IMR-90 (cell line): ENCODE results near the gene CLSTN1. TPM values are rescaled to one million over a fixed set of nuclear protein-coding genes. Genes with fewer than 3 reads are reported as not detected.

ENCODE experiments used
- ATAC-seq: fragments of 200-7000 bp; cut with Tn5 transposase; 2 replicates; pipeline ENCODE4 v1.9.1; 2020; ENCODE audit warnings: low read depth, mild to moderate bottlenecking, moderate library complexity
- BruUV-seq: library from RNA; stranded (reverse); fragments of 400-500 nt; replicated peaks from 2 replicates; lab custom pipeline; 2021; lab: Mats Ljungman, UMichigan
- CTCF ChIA-PET: fragments of 300-600 bp; formaldehyde crosslinking; extraction: SDS; loops from one replicate; lab custom pipeline; 2021; ENCODE audit warnings: antibody characterized with exemption; lab: Yijun Ruan, JAX
- POLR2A ChIA-PET: fragments of 300-600 bp; sonication (Branson Sonifier 250); formaldehyde crosslinking; loops from one replicate; lab custom pipeline; 2022; ENCODE audit warnings: antibody characterized with exemption; ENCODE audit not compliant: unreplicated experiment; lab: Charles Lee
- DNase-seq: peaks from one replicate; pipeline ENCODE4 v3.0.0; 2013
- H2AFZ ChIP-seq: replicated peaks from 2 replicates; pipeline ENCODE3; 2013; ENCODE audit warnings: low read length, mild to moderate bottlenecking; ENCODE audit not compliant: poor library complexity
- H2AK5ac ChIP-seq: 2 replicates; pipeline ENCODE4 v1.6.1; 2013; ENCODE audit warnings: low read depth, low read length, inconsistent platforms
- H2AK9ac ChIP-seq: replicated peaks from 2 replicates; pipeline ENCODE3; 2013; ENCODE audit warnings: mild to moderate bottlenecking, low read depth, low read length, moderate library complexity; ENCODE audit not compliant: poor library complexity
- H2BK120ac ChIP-seq: 2 replicates; pipeline ENCODE4 v1.6.1; 2013; ENCODE audit warnings: low read depth, low read length, inconsistent platforms
- H2BK15ac ChIP-seq: 3 replicates; pipeline ENCODE4 v1.6.1; 2013; ENCODE audit warnings: low read depth, low read length, inconsistent platforms
- H2BK20ac ChIP-seq: 2 replicates; pipeline ENCODE4 v1.6.1; 2013; ENCODE audit warnings: low read depth, mild to moderate bottlenecking, inconsistent platforms, low read length, moderate library complexity
- H2BK5ac ChIP-seq: 2 replicates; pipeline ENCODE4 v1.6.1; 2013; ENCODE audit warnings: mild to moderate bottlenecking, low read depth, low read length, inconsistent platforms; ENCODE audit not compliant: poor library complexity, severe bottlenecking
- H3K14ac ChIP-seq: replicated peaks from 2 replicates; pipeline ENCODE4 v1.6.1; 2013; ENCODE audit warnings: low read depth, low read length, inconsistent platforms
- H3K18ac ChIP-seq: 2 replicates; pipeline ENCODE4 v1.6.1; 2013; ENCODE audit warnings: low read depth, low read length, control low read depth
- H3K23ac ChIP-seq: 2 replicates; pipeline ENCODE4 v1.6.1; 2013; ENCODE audit warnings: low read depth, low read length, inconsistent platforms
- H3K27ac ChIP-seq: 2 replicates; pipeline ENCODE4 v1.5.1; 2013; ENCODE audit warnings: mild to moderate bottlenecking, control low read depth, low read length; ENCODE audit not compliant: insufficient read depth
- H3K27me3 ChIP-seq: 2 replicates; pipeline ENCODE4 v1.6.1; 2013; ENCODE audit warnings: low read length; ENCODE audit not compliant: control insufficient read depth, insufficient read depth
- H3K36me3 ChIP-seq: 2 replicates; pipeline ENCODE4 v1.6.1; 2013; ENCODE audit warnings: low read length, mixed read lengths; ENCODE audit not compliant: control insufficient read depth, insufficient read depth
- H3K4ac ChIP-seq: 2 replicates; pipeline ENCODE4 v1.6.1; 2013; ENCODE audit warnings: low read depth, low read length, inconsistent platforms
- H3K4me1 ChIP-seq: 2 replicates; pipeline ENCODE4 v1.6.1; 2013; ENCODE audit warnings: low read length, mixed read lengths; ENCODE audit not compliant: control insufficient read depth, insufficient read depth
- H3K4me2 ChIP-seq: 2 replicates; pipeline ENCODE4 v1.6.1; 2013; ENCODE audit warnings: low read depth, mild to moderate bottlenecking, control low read depth, low read length, moderate library complexity
- H3K4me3 ChIP-seq: 2 replicates; pipeline ENCODE4 v1.5.1; 2013; ENCODE audit warnings: low read depth, mild to moderate bottlenecking, control low read depth, low read length, moderate library complexity; ENCODE audit not compliant: insufficient read depth
- H3K56ac ChIP-seq: 2 replicates; pipeline ENCODE4 v1.6.1; 2013; ENCODE audit warnings: low read length, inconsistent platforms; ENCODE audit not compliant: insufficient read depth; ENCODE audit errors: extremely low read depth
- H3K79me1 ChIP-seq, 2 experiments: 2 replicates each; pipeline ENCODE4 v1.6.1; 2013; ENCODE audit warnings: low read length in 2 of 2, inconsistent platforms in 1 of 2, low read depth in 1 of 2
- H3K9ac ChIP-seq: 2 replicates; pipeline ENCODE4 v1.6.1; 2013; ENCODE audit warnings: low read depth, low read length, control low read depth
- H3K9me1 ChIP-seq: 2 replicates; pipeline ENCODE4 v1.6.1; 2013; ENCODE audit warnings: low read length, inconsistent platforms; ENCODE audit not compliant: insufficient read depth
- H3K9me3 ChIP-seq: 2 replicates; pipeline ENCODE4 v1.6.1; 2013; ENCODE audit warnings: low read length; ENCODE audit not compliant: control insufficient read depth, insufficient read depth
- H4K20me1 ChIP-seq: 2 replicates; pipeline ENCODE4 v1.6.1; 2013; ENCODE audit warnings: low read length, inconsistent platforms; ENCODE audit not compliant: insufficient read depth
- H4K5ac ChIP-seq: 2 replicates; pipeline ENCODE4 v1.6.1; 2013; ENCODE audit warnings: mild to moderate bottlenecking, low read depth, low read length, control low read depth
- H4K8ac ChIP-seq, 2 experiments: 2 replicates each; pipeline ENCODE4 v1.6.1; 2013; ENCODE audit warnings: low read depth in 2 of 2, low read length in 2 of 2, control low read depth in 1 of 2, inconsistent platforms in 1 of 2
- H4K91ac ChIP-seq: 2 replicates; pipeline ENCODE4 v1.6.1; 2013; ENCODE audit warnings: low read depth, low read length, inconsistent platforms; ENCODE audit not compliant: insufficient read depth
- BHLHE40 ChIP-seq: fragments of 150-350 bp; IDR thresholded peaks from 2 replicates; pipeline ENCODE4 v1.6.1; 2016; ENCODE audit warnings: mild to moderate bottlenecking, low read depth, low read length
- CEBPB ChIP-seq: IDR thresholded peaks from 2 replicates; pipeline ENCODE4 v1.6.1; 2012; ENCODE audit warnings: low read depth, low read length, improper control_type of control experiment
- ELK1 ChIP-seq: fragments of 150-350 bp; IDR thresholded peaks from 2 replicates; pipeline ENCODE4 v1.6.1; 2016; ENCODE audit warnings: low read depth, mild to moderate bottlenecking, low read length, moderate library complexity, borderline replicate concordance
- FOS ChIP-seq: fragments of 150-350 bp; IDR thresholded peaks from 2 replicates; pipeline ENCODE4 v1.6.1; 2016; ENCODE audit warnings: low read depth, low read length
- MAFK ChIP-seq: IDR thresholded peaks from 2 replicates; pipeline ENCODE4 v1.6.1; 2012; ENCODE audit warnings: low read depth, low read length, improper control_type of control experiment
- MAZ ChIP-seq: IDR thresholded peaks from 2 replicates; pipeline ENCODE4 v1.6.1; 2012; ENCODE audit warnings: low read depth, mild to moderate bottlenecking, low read length, improper control_type of control experiment, moderate library complexity, borderline replicate concordance
- MXI1 ChIP-seq: IDR thresholded peaks from 2 replicates; pipeline ENCODE4 v1.6.1; 2012; ENCODE audit warnings: low read depth, mild to moderate bottlenecking, low read length, moderate library complexity, borderline replicate concordance
- NFE2L2 ChIP-seq: fragments of 150-350 bp; IDR thresholded peaks from 2 replicates; pipeline ENCODE4 v1.6.1; 2016; ENCODE audit warnings: low read depth, mild to moderate bottlenecking, low read length
- RCOR1 ChIP-seq: IDR thresholded peaks from 2 replicates; pipeline ENCODE4 v1.6.1; 2012; ENCODE audit warnings: mild to moderate bottlenecking, low read length, improper control_type of control experiment; ENCODE audit not compliant: insufficient replicate concordance
- USF2 ChIP-seq: fragments of 150-350 bp; IDR thresholded peaks from 2 replicates; pipeline ENCODE4 v1.6.1; 2017; ENCODE audit warnings: mild to moderate bottlenecking, antibody characterized with exemption, low read length, low read depth
- WGBS, 2 experiments: methylation state at CpG; one replicate each; pipeline versions ENCODE4 v1.1.5 to v1.1.7; 2013; ENCODE audit warnings: missing lambda C conversion rate in 2 of 2; ENCODE audit not compliant: insufficient read length in 1 of 2; ENCODE audit errors: extremely low coverage in 2 of 2; 5-methylcytosine and 5-hydroxymethylcytosine counted together
- dilution Hi-C: fragments of 300-500 bp; cut with HindIII; formaldehyde crosslinking; loops from one replicate; pipeline ENCODE4 v1.14.3; 2018; ENCODE audit warnings: low sequenced_read_pairs; ENCODE audit not compliant: unreplicated experiment
- in situ Hi-C: fragments of 300-500 bp; cut with MboI; formaldehyde crosslinking; loops from 3 replicates; pipeline ENCODE4 v1.14.3; 2019; ENCODE audit warnings: low sequenced_read_pairs, inconsistent platforms, mixed read lengths
- intact Hi-C: fragments of 100-400 bp; cut with micrococcal nuclease; formaldehyde crosslinking; loops from 2 replicates; pipeline ENCODE4 v1.10.0; 2022
- polyA plus RNA-seq, 3 experiments: library from polyadenylated mRNA; depleted of rRNA; stranded (reverse); fragments of >200 nt; gene quantifications; 2 replicates each; pipeline ENCODE4 v1.2.3, GENCODE V29; 2012; ENCODE audit warnings: low replicate concordance in 1 of 3
- total RNA-seq: library from RNA; depleted of rRNA; stranded (reverse); fragments of >200 nt; gene quantifications from 2 replicates; pipeline ENCODE4 v1.2.3, GENCODE V29; 2012

The CLSTN1 gene
- total and polyA plus RNA-seq, 2 of the 4 experiments (the other 2 are of a cell fraction): 30.1 to 72.2 TPM

- Histone ChIP-seq H2BK120ac (no peak overlapping the region), H3K4ac (peak overlapping the region; percentile 65; the same call in 1 of the 2 replicates), H2BK20ac (no peak overlapping the region), H3K27ac (no peak overlapping the region; the same call in 1 of the 2 replicates), H4K91ac (0 out of 2 replicates have a peak overlapping the region, but pooled peaks have one; percentile 19), H2BK15ac (no peak overlapping the region), H2AK9ac (peak overlapping the region; percentile 93), H3K56ac (no peak overlapping the region), H3K23ac (peak overlapping the region; percentile 69; the same call in 1 of the 2 replicates), H2AK5ac (peak overlapping the region; percentile 37), H3K79me1 (peaks cover 6 to 32% of the 10 kb centered on the region in 2 experiments), H4K5ac (no peak overlapping the region), H3K4me1 (peaks cover 18% of the 10 kb centered on the region), H3K14ac (0 out of 2 replicates have a peak overlapping the region, but pooled peaks have one; percentile 50), H4K20me1 (0 out of 2 replicates have a peak, but pooled peaks cover 7% of the 10 kb centered on the region), H3K9ac (peak overlapping the region; percentile 37; the same call in 1 of the 2 replicates), H3K9me3 (no peaks in the 10 kb centered on the region), H3K27me3 (no peaks in the 10 kb centered on the region), H2AFZ (peak overlapping the region; percentile 93), H3K18ac (no peak overlapping the region), H3K4me2 (peak overlapping the region; percentile 78), H3K4me3 (no peak overlapping the region; the same call in 1 of the 2 replicates), H3K36me3 (no peaks in the 10 kb centered on the region), H3K9me1 (peaks cover 14% of the 10 kb centered on the region), H2BK5ac (no peak overlapping the region), H4K8ac (peak overlapping the region; percentile 59 to 64; a peak in 2 of 4 replicates)
- ChIA-PET CTCF (no interaction called here), POLR2A (no interaction called here)
- intact Hi-C loops: no loop called here
- WGBS, 2 experiments: 20% methylated on average over 2 of the region's 14 CpGs; no CpG with 5 or more reads in 1 of the 2 experiments
- TF ChIP-seq RCOR1 (no peak), ELK1 (no peak), MAFK (no peak), CEBPB (no peak), FOS (no peak), USF2 (no peak), MAZ (no peak), MXI1 (no peak), BHLHE40 (no peak), NFE2L2 (no peak)
- no TSS peak for BruUV-seq
- DNase-seq: no peak
- dilution Hi-C loops: no loop called here
- no peak for ATAC-seq
- in situ Hi-C loops: no loop called here
Measured at GRCh38 chr1:9688599-9688998, 135.2 kb downstream of the CLSTN1 start.
